IPS DF 4.7 (cell line): ENCODE measurements around the gene KLHL13.
"Not testable (repeated sequence)": the region's sequence is repeated elsewhere in the genome, so short reads cannot be mapped to it uniquely, and the experiment has no call there.

Source experiments
- DNase-seq: peaks from one replicate; pipeline ENCODE4 v3.0.0-alpha.2; 2013; ENCODE audit warnings: low spot score; ENCODE audit errors: extremely low read depth

KLHL13 gene

DNA sequence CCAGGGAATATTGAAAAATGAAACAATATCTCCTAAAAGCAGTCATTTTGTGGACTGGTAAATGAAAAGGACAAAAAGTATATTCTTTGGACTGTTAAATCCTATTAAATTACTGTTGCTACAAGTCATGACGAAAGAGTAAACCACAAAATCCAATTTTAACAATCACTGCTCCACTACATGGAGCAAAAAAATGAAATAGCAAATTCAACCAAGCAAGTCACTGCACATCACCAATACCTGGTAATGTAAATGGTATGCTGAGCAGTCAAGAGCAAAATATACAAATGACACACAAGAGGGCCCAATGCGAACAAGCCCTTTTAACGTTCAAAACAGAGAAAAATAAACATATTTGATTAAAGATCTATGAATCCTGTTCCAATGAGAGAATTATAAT is 126.2 kb downstream of the KLHL13 start:
- DNase-seq: no peak

DNA sequence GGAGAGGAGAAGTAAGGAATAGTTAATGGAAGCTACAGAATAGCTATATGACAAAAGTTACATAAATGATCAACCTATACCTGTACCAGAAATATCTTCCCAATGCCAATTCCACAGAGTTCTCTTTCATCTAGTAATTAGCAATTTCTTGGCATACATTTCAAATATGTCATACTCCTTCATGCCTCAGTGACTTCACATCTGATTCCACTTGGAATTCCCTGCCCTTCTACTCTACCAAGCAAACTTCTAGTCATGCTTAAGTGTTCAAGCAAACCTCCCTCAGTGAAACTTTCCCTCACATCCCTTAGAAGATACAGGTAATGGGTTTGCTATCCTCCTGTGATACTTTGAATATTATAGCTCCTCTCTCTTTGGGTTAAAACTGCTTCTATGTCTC is 127.1 kb downstream of the KLHL13 start:
- DNase-seq: no peak

DNA sequence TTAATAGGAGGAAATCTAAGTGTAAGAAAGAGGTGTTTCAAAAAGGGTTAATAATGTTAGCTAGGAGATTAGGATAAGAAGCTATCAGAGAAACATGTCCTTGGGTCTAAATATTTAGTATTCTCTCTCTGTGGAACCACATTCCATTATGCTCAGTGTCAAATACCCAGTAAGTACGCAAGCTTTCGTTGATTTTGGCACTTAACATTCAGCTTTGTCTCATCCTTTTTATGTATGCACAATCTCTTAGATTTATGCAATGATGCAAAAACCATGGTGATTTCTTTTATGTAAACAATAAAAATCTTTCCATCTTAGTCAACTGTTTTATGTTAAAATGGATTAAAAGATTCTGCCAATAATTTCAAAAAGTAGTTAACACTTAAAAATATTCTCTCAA is 129.2 kb downstream of the KLHL13 start:
- DNase-seq: no peak

- DNase-seq: no peak
Measured at GRCh38 chrX:117985241-117985640, 131.4 kb downstream of the KLHL13 start.

GRCh38 chrX:117982694-117983392 is 133.8 kb downstream of the KLHL13 start:
- DNase-seq: no peak

DNA sequence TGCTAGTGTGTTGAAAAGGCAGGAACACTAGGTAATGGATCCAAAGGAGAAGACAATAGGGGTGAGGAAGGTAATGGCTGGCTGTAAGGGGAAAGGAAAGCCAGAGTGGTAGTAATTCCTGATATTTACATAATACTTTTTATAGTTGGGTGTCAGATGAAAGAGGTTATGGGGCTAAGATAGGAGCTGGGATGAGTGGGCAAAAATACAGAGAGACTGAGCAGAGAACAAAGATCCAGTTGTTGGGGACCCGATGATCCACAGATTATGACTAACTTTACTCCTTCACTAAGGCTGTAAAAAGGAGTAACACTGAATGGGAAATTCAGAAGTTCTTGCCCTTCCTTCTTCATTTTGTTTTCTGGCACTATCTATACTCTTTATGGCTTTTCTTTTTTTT is 138.2 kb downstream of the KLHL13 start:
- no peak for DNase-seq

DNA sequence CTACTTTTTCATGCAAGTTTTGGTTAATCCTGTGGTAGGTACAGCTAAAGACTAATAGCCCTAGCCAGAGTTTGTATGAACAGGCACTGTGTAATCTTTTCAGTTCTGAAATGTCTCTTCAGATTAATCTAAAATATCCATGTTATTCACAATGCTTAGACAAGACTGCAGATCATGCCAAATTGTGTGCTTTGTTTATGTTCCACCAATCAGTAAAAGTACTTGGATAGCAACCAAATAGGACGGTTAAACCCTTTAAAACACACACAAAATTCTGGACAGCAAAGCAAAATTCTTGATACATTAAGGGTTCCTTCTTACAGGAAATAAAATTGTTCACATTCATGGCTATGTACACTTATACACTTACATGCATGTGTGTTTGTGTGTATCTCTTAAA is 139.1 kb downstream of the KLHL13 start:
- DNase-seq: no peak

- DNase-seq: no peak
Measured at GRCh38 chrX:117973110-117973807, 143.4 kb downstream of the KLHL13 start.

GRCh38 chrX:117972711-117973109 is 143.9 kb downstream of the KLHL13 start:
- no peak for DNase-seq

DNA sequence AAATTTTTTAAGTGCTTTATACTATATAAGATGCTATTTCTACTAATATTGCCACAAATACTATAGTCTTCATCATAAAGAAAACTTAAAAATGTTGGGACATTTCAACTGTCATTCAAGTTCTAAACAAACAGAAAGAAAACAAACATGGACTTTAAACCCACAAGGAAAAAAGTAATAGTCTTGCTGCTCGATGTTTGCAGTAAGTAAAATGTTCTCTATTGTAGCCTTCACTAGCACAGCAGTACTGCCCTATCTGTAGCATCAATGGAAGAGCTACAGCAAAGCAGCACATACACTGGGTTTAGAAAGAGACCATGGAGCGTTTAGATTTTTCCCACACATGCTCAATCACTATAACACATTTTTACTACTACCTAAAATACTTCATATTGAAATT is 146.8 kb downstream of the KLHL13 start:
- DNase-seq: no peak

- no peak for DNase-seq
Measured at GRCh38 chrX:117969328-117969727, 147.3 kb downstream of the KLHL13 start.

- DNase-seq: no peak
Measured at GRCh38 chrX:117959045-117959444, 157.6 kb downstream of the KLHL13 start.

- no peak for DNase-seq
Measured at GRCh38 chrX:117957128-117957527, 159.5 kb downstream of the KLHL13 start.

GRCh38 chrX:117939296-117939695 is 177.3 kb downstream of the KLHL13 start:
- not testable (repeated sequence) for DNase-seq

DNA sequence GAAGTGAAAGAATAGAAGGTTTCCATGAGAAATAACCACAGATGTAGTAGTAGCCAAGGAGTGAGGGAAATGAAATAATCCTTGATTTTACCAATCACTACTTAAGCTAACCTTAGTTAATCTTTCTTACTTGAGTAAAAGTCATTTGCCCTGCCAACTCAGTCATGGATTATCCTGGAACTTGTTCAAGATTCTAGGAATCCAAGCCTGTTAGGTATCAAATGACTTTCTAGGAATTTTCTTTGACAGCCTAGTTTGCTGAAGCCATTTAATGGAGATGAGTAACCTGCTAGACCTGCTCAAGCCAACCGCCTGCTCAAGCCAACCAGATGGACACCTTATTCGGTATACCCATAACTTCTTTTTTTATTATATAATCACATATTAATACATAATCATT is 180.5 kb downstream of the KLHL13 start:
- DNase-seq: no peak

GRCh38 chrX:117930116-117930515 is 186.5 kb downstream of the KLHL13 start:
- not testable (repeated sequence) for DNase-seq

- DNase-seq: no peak
Measured at GRCh38 chrX:117919755-117920154, 196.9 kb downstream of the KLHL13 start.

DNA sequence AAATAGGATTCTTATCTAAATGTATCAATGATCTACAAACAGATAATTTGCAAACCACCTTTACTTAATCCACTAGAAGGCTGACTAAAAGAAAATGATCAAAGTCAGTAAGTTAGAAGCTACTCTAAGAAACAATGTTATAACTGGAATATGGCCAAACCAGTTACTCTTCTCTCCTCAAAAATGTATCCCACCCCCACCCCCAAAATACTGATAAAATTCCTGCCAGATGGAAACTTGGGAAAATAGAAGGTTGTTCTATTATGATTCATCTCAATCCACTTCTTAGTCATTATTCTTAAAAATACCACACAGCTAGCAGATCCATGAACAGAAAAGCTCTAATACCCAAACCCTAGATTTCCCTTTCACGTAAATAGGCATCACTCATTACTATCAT is 206.4 kb downstream of the KLHL13 start:
- no peak for DNase-seq

DNA sequence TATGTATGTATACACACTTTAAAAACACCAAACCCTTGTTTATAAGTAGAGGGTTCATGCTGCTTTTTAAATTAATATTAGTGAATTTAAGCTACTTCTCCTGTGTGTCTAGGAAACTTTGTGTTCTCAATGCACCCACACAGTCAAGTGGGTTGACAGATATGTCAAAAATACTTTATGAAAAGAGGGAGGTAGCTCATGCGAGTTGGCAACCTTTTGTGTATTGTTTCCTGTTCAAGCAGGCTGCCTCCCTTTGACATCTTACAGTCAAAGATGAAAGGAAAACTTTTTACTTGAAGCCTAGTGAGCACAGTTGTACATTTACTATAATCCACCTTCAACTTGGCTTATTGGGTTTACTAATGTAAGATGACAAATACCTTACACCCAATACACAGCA is 218.4 kb downstream of the KLHL13 start:
- no peak for DNase-seq

GRCh38 chrX:117895418-117895817 is 221.2 kb downstream of the KLHL13 start:
- DNase-seq: no peak

GRCh38 chrX:117892469-117892868 is 224.1 kb downstream of the KLHL13 start:
- DNase-seq: no peak

DNA sequence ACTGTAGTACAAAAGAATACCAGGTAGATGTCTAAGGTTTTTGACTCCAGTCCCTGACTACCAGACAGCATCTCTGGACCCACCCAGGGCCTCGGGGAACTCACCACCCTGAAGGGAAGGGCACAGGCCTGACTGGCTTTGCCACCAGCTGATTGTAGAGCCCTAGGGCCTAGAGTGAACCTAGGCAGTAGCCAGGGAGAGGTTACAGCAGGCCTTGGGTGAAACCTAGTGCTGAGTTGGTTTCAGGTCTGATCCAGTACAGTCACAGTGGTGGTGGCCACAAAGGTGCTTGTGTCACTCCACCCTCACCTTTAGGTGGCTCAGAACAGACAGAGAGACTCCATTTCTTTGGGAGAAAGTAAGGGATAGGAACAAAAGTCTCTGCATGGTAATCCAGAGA is 244.8 kb downstream of the KLHL13 start:
- DNase-seq: no peak

DNA sequence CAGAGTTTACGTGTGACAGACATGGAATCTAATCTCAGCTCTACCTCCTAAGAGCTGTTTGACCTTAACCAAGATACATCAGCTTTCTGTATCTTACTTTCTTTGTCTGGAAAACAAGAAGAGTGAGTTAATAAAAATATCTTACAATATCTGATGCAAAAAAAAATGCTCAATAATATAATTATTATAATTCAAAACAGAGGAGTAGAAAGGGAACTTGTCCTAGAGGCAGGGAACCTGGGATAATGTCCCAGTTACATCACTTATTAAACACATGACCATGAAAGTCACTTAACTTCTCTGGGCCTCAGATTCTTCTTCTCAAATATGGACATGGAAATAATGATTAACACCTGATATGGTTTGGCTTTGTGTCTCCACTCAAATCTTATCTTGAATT is 256.1 kb downstream of the KLHL13 start:
- no peak for DNase-seq
